ENCODE measurements around the gene DGAT2L6. TPM values are rescaled to one million over a fixed set of nuclear protein-coding genes. Genes with fewer than 3 reads are reported as not detected.

DGAT2L6 gene
- total RNA-seq, 4 donors from 2014 or later = not detected

GRCh38 chrX:70219938-70220764 is 42.9 kb downstream of the DGAT2L6 start:
- H3K9me3 ChIP-seq = no peaks in the 10 kb centered on the region
- intact Hi-C loops (cut with DNase I; ENCODE audit: low total_unique reads) = no loop called here
- no peaks in the 10 kb centered on the region for H3K4me1 ChIP-seq
- TF ChIP-seq, protein P1, sequence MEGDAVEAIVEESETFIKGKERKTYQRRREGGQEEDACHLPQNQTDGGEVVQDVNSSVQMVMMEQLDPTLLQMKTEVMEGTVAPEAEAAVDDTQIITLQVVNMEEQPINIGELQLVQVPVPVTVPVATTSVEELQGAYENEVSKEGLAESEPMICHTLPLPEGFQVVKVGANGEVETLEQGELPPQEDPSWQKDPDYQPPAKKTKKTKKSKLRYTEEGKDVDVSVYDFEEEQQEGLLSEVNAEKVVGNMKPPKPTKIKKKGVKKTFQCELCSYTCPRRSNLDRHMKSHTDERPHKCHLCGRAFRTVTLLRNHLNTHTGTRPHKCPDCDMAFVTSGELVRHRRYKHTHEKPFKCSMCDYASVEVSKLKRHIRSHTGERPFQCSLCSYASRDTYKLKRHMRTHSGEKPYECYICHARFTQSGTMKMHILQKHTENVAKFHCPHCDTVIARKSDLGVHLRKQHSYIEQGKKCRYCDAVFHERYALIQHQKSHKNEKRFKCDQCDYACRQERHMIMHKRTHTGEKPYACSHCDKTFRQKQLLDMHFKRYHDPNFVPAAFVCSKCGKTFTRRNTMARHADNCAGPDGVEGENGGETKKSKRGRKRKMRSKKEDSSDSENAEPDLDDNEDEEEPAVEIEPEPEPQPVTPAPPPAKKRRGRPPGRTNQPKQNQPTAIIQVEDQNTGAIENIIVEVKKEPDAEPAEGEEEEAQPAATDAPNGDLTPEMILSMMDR (IDR thresholded peaks at IDR 0.05) = no peak
- TF ChIP-seq POLR2A (IDR thresholded peaks at IDR 0.05) = no peak
- H3K4me3 ChIP-seq = no peak overlapping the region
- H3K27ac ChIP-seq = no peak overlapping the region
- H3K27me3 ChIP-seq = no peaks in the 10 kb centered on the region
- H3K36me3 ChIP-seq = no peaks in the 10 kb centered on the region
- DNase-seq = no peak

GRCh38 chrX:70226048-70226447 is 48.8 kb downstream of the DGAT2L6 start:
- intact Hi-C loops (cut with DNase I; ENCODE audit: low total_unique reads) = no loop called here
- H3K4me1 ChIP-seq = no peaks in the 10 kb centered on the region
- no peaks in the 10 kb centered on the region for H3K9me3 ChIP-seq
- no peak overlapping the region for H3K4me3 ChIP-seq
- no peak overlapping the region for H3K27ac ChIP-seq
- H3K27me3 ChIP-seq = no peaks in the 10 kb centered on the region
- no peaks in the 10 kb centered on the region for H3K36me3 ChIP-seq
- no peak for DNase-seq
- TF ChIP-seq, protein P1 (IDR thresholded peaks at IDR 0.05) = no peak
- no peak for TF ChIP-seq POLR2A (IDR thresholded peaks at IDR 0.05)

DNA sequence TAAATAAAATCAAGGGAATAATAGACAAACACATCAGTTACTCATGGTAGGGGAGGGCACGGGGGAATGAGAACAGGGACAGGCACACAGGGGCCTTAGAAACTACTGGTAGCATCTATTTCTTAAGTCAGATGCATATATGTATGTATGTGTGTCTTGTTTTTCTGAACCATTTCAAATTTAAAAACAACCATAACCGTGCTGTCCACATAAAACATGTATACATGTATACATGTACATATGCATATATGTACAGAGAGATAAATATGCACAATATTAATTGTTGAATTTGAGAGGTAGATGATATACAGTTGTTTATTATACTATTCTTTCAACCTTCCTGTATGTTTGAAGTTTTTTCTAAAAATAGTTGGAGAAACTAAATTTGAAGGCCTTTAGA is 49.4 kb downstream of the DGAT2L6 start:
- intact Hi-C loops (cut with DNase I; ENCODE audit: low total_unique reads) = no loop called here
- no peak for DNase-seq
- Histone ChIP-seq H3K9me3 (no peaks in the 10 kb centered on the region), H3K27ac (no peak overlapping the region), H3K36me3 (no peaks in the 10 kb centered on the region), H3K27me3 (no peaks in the 10 kb centered on the region), H3K4me3 (no peak overlapping the region), H3K4me1 (no peaks in the 10 kb centered on the region)
- TF ChIP-seq, protein P1 (IDR thresholded peaks at IDR 0.05) = no peak
- TF ChIP-seq POLR2A (IDR thresholded peaks at IDR 0.05) = no peak

DNA sequence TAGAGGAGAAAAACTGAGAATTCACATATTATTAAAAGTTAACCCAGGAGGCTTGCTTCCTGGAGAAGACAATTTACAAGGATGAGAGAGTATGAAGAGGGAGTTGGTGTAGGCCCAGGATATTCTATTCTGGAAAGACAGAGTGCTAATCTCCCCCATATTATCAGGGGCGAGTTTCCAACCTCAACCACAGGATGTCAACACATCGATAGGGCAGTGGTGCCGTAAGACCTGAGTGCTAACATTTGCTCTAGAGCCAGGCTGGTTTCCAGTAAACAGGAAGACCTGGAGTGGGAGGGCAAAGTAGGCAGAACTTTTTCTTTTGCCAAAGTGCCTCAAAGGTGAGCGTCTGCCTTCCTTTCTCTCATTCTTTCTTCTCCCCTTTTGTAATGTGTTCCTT is 54.4 kb downstream of the DGAT2L6 start:
- Histone ChIP-seq H3K4me1 (no peaks in the 10 kb centered on the region), H3K27ac (no peak overlapping the region), H3K36me3 (no peaks in the 10 kb centered on the region), H3K9me3 (no peaks in the 10 kb centered on the region), H3K4me3 (no peak overlapping the region), H3K27me3 (no peaks in the 10 kb centered on the region)
- intact Hi-C loops (cut with DNase I; ENCODE audit: low total_unique reads) = no loop called here
- DNase-seq = no peak
- TF ChIP-seq, protein P1 (IDR thresholded peaks at IDR 0.05) = no peak
- no peak for TF ChIP-seq POLR2A (IDR thresholded peaks at IDR 0.05)

- Histone ChIP-seq H3K4me3 (no peak within 1 kb of the TSS), H3K27ac (no peak within 1 kb of the TSS), H3K9me3 (no peaks in the 10 kb centered on the region), H3K4me1 (no peaks in the 10 kb centered on the region), H3K36me3 (no peaks in the 10 kb centered on the region), H3K27me3 (no peaks in the 10 kb centered on the region)
- intact Hi-C loops (cut with DNase I; ENCODE audit: low total_unique reads) = no loop called here
- DNase-seq = no peak
- no peak for TF ChIP-seq POLR2A (IDR thresholded peaks at IDR 0.05)
- TF ChIP-seq, protein P1 (IDR thresholded peaks at IDR 0.05) = no peak
Measured at GRCh38 chrX:70234355-70234754, 57.1 kb downstream of the DGAT2L6 start, which contains the start of gene AWAT1. Gene AWAT1 (plus strand): TSS chrX:70234655. CDS start chrX:70234696, 41 bp downstream.
